DMS153 treated with DMSO at 0.1 percent for 48 hours (cell line): ENCODE data around the gene ARRDC1.
"Not testable (repeated sequence)": the region's sequence is repeated elsewhere in the genome, so short reads cannot be mapped to it uniquely, and the experiment has no call there.

Experiments
- DNase-seq: peaks from one replicate; lab custom pipeline; 2025; ENCODE audit not compliant: unreplicated experiment; lab: John Stamatoyannopoulos, UW

ARRDC1 gene

GRCh38 chr9:137583347-137583746, 22.1 kb upstream of the ARRDC1 start:
- DNase-seq: no peak

DNA sequence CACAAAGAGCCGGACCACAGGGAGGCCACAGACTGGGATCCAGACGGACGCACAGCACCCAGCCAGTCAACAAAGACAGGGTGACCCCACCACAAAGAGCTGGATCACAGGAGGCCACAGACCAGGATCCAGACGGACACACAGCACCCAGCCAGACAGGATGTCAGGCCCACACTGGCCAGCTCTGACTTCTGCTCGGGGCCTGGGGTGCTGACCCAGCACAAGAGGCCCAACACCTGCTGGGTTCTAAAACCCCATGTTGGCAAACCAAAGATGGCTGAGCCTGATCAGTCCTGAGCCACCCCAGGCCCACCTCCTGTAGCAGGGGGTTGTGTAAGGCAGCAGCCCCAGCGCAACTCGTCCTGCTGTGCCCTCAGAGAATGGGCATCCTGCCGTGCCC, 21.5 kb upstream of the ARRDC1 start:
- no peak for DNase-seq

GRCh38 chr9:137586854-137587253, 18.6 kb upstream of the ARRDC1 start:
- DNase-seq: no peak

- no peak for DNase-seq
Measured at GRCh38 chr9:137588311-137588710, 17.2 kb upstream of the ARRDC1 start.

- no peak for DNase-seq
Measured at GRCh38 chr9:137588891-137589290, 16.6 kb upstream of the ARRDC1 start.

GRCh38 chr9:137589441-137590122, 15.9 kb upstream of the ARRDC1 start:
- DNase-seq: no peak

DNA sequence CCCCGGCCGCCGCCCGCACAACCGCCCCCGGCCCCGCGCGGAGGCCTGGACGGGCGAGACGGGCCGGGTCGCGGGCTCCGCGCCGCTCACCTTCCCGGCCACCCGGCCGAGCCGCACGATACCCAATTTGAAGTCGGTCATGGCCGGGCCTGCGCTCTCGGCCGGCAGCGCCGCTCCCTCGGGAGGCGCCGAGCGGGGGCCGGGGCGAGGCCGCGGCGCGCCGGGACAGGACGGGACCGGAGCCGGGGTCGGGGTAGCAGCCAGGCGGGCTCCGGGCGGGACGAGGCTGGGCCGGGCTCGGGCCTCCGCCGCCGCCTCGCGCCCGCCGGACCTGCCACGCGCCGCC, 15.4 kb upstream of the ARRDC1 start:
- no peak for DNase-seq

- peak; percentile 63 for DNase-seq
Measured at GRCh38 chr9:137590469-137591383, 14.8 kb upstream of the ARRDC1 start, which contains the start of gene ZMYND19. TSS of gene ZMYND19 (minus strand) at chr9:137590512. CDS start at chr9:137590263, 249 bp downstream.

DNA sequence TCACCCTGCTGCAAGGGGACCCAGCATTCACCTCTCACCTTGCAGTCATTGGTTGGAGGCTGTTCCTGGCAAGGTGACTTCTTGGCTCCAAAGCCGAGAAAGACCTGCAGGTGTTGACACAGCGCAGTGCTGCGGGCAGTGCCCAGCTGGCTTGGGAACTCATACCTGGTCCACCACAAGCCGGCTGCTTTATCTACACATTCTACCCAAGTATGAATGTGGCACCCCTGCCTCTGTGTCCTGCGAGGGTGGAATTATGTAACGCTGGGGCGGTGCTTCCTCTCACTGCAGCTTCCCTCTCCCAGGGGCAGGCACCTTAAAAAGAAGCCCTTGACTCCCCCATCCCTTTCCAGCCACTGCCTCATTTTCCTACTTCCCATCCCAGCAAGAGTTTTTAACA, 12.7 kb upstream of the ARRDC1 start:
- DNase-seq: no peak

GRCh38 chr9:137593176-137593575, 12.3 kb upstream of the ARRDC1 start:
- no peak for DNase-seq

DNA sequence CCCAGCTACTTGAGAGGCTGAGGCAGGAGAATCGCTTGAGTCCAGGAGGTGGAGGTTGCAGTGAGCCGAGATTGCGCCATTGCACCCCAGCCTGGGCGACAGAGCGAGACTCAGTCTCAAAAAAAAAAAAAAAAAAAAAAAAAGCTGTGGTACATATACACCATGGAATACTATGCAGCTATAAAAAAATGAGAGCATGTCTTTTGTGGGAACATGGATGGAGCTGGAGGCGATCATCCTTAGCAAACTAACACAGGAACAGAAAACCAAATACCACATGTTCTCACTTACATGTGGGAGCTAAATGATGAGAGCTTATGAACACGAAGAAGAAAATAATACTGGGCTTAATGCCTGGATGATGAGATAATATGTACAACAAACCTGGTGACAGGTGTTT, 8.9 kb upstream of the ARRDC1 start:
- not testable (repeated sequence) for DNase-seq

- DNase-seq: no peak
Measured at GRCh38 chr9:137598943-137599342, 6.5 kb upstream of the ARRDC1 start.

GRCh38 chr9:137602661-137603060, 2.8 kb upstream of the ARRDC1 start:
- no peak for DNase-seq

GRCh38 chr9:137603879-137604278, 1.6 kb upstream of the ARRDC1 start:
- DNase-seq: no peak

- DNase-seq: no peak
Measured at GRCh38 chr9:137604345-137605086, 970 bp upstream of the ARRDC1 start.

DNA sequence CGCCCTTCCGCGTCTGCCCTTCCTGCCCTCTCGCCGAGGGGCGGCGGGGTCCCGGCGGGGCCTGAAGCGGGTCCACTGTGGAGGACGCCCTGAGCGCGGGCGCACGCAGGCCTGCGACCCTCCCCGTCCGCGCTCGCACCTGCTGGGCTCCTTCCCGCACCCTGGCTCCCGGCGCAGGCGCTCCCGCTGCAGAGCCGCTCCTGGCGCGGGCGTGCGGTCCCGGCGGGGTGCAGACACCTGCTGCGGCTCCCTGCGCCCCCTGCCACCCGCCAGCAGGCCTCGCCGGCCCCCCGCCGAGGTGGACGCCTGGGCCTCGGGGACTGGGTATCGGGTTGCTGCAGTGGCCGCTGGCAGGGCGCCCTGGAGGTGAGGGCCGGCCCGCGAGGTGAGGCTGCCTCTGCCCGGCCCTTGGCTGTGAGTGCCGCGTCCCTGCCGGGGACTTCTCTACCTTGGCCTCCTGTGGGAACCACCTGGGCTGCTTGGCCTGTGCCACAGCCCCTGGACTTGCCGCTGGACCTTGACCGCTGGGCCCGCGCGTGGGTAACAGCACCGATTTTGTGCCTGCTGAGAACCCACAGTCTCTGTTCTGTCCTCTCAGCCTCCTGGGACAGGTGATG, 627 bp downstream of the ARRDC1 start:
- no peak for DNase-seq

DNA sequence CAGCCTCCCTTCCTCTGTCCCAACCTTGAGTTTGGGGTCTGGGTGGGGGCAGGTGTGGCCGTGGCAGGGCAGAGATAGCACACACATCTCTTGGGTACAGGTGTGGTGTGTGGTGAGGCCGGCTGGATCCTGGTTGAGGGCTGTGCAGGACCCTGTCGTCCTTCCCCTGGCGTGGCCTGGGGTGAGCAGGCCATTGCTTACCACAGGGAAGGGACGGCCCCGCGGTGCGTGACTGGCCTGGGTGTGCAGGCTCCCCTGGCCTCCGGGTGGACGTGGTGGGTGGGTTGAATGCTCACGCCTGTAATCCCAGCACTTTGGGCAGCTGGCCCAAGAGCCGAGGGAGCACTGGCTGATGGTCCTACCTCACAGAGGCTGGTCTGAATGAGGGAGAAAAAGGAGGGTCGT, 1.2 kb downstream of the ARRDC1 start:
- DNase-seq: no peak

DNA sequence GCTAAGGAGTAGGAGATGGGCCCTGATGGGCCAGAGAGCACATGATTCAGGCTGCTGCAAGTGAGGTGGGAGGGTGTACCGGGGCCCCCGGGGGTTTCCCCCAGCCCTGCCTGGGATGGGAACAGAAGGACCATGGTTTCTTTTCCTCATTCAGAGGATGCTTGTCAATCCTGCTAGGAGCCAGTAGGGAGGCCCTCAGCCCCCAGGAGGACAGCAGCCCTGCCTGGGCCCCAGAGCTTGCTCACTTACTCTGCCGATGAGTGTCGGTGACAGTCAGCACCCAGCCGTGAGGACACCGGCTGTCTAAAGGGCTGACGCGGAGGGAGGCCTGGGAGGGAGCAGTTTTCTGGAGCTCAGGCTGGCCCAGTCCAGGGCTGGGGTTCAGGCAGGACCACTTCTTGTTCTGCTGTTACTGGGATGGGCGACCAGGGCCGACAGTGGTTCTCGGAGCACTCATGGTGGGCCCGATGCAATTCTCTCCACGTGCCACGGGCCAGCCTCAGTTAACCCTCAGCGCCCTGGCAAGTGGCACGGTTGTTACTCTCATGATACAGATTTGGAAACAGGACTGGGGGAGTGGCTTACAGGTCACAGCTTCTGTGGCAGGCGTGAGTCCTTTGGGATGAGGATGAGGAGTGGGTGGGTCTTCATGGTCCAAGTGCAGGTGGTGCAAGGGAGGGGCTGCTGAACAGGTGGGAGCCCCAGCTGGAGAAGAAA, 1.8 kb downstream of the ARRDC1 start:
- DNase-seq: no peak

- no peak for DNase-seq
Measured at GRCh38 chr9:137610944-137611343, 5.5 kb downstream of the ARRDC1 start.
